IMR-90 (cell line): ENCODE data around the gene DIPK1B. TPM values are rescaled to one million over a fixed set of nuclear protein-coding genes. Genes with fewer than 3 reads are reported as not detected.

Source experiments
- ATAC-seq: fragments of 200-7000 bp; cut with Tn5 transposase; 2 replicates; pipeline ENCODE4 v1.9.1; 2020; ENCODE audit warnings: low read depth, mild to moderate bottlenecking, moderate library complexity
- BruUV-seq: library from RNA; stranded (reverse); fragments of 400-500 nt; replicated peaks from 2 replicates; lab custom pipeline; 2021; lab: Mats Ljungman, UMichigan
- CTCF ChIA-PET: fragments of 300-600 bp; formaldehyde crosslinking; extraction: SDS; loops from one replicate; lab custom pipeline; 2021; ENCODE audit warnings: antibody characterized with exemption; lab: Yijun Ruan, JAX
- POLR2A ChIA-PET: fragments of 300-600 bp; sonication (Branson Sonifier 250); formaldehyde crosslinking; loops from one replicate; lab custom pipeline; 2022; ENCODE audit warnings: antibody characterized with exemption; ENCODE audit not compliant: unreplicated experiment; lab: Charles Lee
- DNase-seq: peaks from one replicate; pipeline ENCODE4 v3.0.0; 2013
- H2AFZ ChIP-seq: replicated peaks from 2 replicates; pipeline ENCODE3; 2013; ENCODE audit warnings: low read length, mild to moderate bottlenecking; ENCODE audit not compliant: poor library complexity
- H2AK5ac ChIP-seq: 2 replicates; pipeline ENCODE4 v1.6.1; 2013; ENCODE audit warnings: low read depth, low read length, inconsistent platforms
- H2AK9ac ChIP-seq: replicated peaks from 2 replicates; pipeline ENCODE3; 2013; ENCODE audit warnings: mild to moderate bottlenecking, low read depth, low read length, moderate library complexity; ENCODE audit not compliant: poor library complexity
- H2BK120ac ChIP-seq: 2 replicates; pipeline ENCODE4 v1.6.1; 2013; ENCODE audit warnings: low read depth, low read length, inconsistent platforms
- H2BK15ac ChIP-seq: 3 replicates; pipeline ENCODE4 v1.6.1; 2013; ENCODE audit warnings: low read depth, low read length, inconsistent platforms
- H2BK20ac ChIP-seq: 2 replicates; pipeline ENCODE4 v1.6.1; 2013; ENCODE audit warnings: low read depth, mild to moderate bottlenecking, inconsistent platforms, low read length, moderate library complexity
- H2BK5ac ChIP-seq: 2 replicates; pipeline ENCODE4 v1.6.1; 2013; ENCODE audit warnings: mild to moderate bottlenecking, low read depth, low read length, inconsistent platforms; ENCODE audit not compliant: poor library complexity, severe bottlenecking
- H3K14ac ChIP-seq: replicated peaks from 2 replicates; pipeline ENCODE4 v1.6.1; 2013; ENCODE audit warnings: low read depth, low read length, inconsistent platforms
- H3K18ac ChIP-seq: 2 replicates; pipeline ENCODE4 v1.6.1; 2013; ENCODE audit warnings: low read depth, low read length, control low read depth
- H3K23ac ChIP-seq: 2 replicates; pipeline ENCODE4 v1.6.1; 2013; ENCODE audit warnings: low read depth, low read length, inconsistent platforms
- H3K27ac ChIP-seq: 2 replicates; pipeline ENCODE4 v1.5.1; 2013; ENCODE audit warnings: mild to moderate bottlenecking, control low read depth, low read length; ENCODE audit not compliant: insufficient read depth
- H3K27me3 ChIP-seq: 2 replicates; pipeline ENCODE4 v1.6.1; 2013; ENCODE audit warnings: low read length; ENCODE audit not compliant: control insufficient read depth, insufficient read depth
- H3K36me3 ChIP-seq: 2 replicates; pipeline ENCODE4 v1.6.1; 2013; ENCODE audit warnings: low read length, mixed read lengths; ENCODE audit not compliant: control insufficient read depth, insufficient read depth
- H3K4ac ChIP-seq: 2 replicates; pipeline ENCODE4 v1.6.1; 2013; ENCODE audit warnings: low read depth, low read length, inconsistent platforms
- H3K4me1 ChIP-seq: 2 replicates; pipeline ENCODE4 v1.6.1; 2013; ENCODE audit warnings: low read length, mixed read lengths; ENCODE audit not compliant: control insufficient read depth, insufficient read depth
- H3K4me2 ChIP-seq: 2 replicates; pipeline ENCODE4 v1.6.1; 2013; ENCODE audit warnings: low read depth, mild to moderate bottlenecking, control low read depth, low read length, moderate library complexity
- H3K4me3 ChIP-seq: 2 replicates; pipeline ENCODE4 v1.5.1; 2013; ENCODE audit warnings: low read depth, mild to moderate bottlenecking, control low read depth, low read length, moderate library complexity; ENCODE audit not compliant: insufficient read depth
- H3K56ac ChIP-seq: 2 replicates; pipeline ENCODE4 v1.6.1; 2013; ENCODE audit warnings: low read length, inconsistent platforms; ENCODE audit not compliant: insufficient read depth; ENCODE audit errors: extremely low read depth
- H3K79me1 ChIP-seq, 2 experiments: 2 replicates each; pipeline ENCODE4 v1.6.1; 2013; ENCODE audit warnings: low read length in 2 of 2, inconsistent platforms in 1 of 2, low read depth in 1 of 2
- H3K9ac ChIP-seq: 2 replicates; pipeline ENCODE4 v1.6.1; 2013; ENCODE audit warnings: low read depth, low read length, control low read depth
- H3K9me1 ChIP-seq: 2 replicates; pipeline ENCODE4 v1.6.1; 2013; ENCODE audit warnings: low read length, inconsistent platforms; ENCODE audit not compliant: insufficient read depth
- H3K9me3 ChIP-seq: 2 replicates; pipeline ENCODE4 v1.6.1; 2013; ENCODE audit warnings: low read length; ENCODE audit not compliant: control insufficient read depth, insufficient read depth
- H4K20me1 ChIP-seq: 2 replicates; pipeline ENCODE4 v1.6.1; 2013; ENCODE audit warnings: low read length, inconsistent platforms; ENCODE audit not compliant: insufficient read depth
- H4K5ac ChIP-seq: 2 replicates; pipeline ENCODE4 v1.6.1; 2013; ENCODE audit warnings: mild to moderate bottlenecking, low read depth, low read length, control low read depth
- H4K8ac ChIP-seq, 2 experiments: 2 replicates each; pipeline ENCODE4 v1.6.1; 2013; ENCODE audit warnings: low read depth in 2 of 2, low read length in 2 of 2, control low read depth in 1 of 2, inconsistent platforms in 1 of 2
- H4K91ac ChIP-seq: 2 replicates; pipeline ENCODE4 v1.6.1; 2013; ENCODE audit warnings: low read depth, low read length, inconsistent platforms; ENCODE audit not compliant: insufficient read depth
- BHLHE40 ChIP-seq: fragments of 150-350 bp; IDR thresholded peaks from 2 replicates; pipeline ENCODE4 v1.6.1; 2016; ENCODE audit warnings: mild to moderate bottlenecking, low read depth, low read length
- CEBPB ChIP-seq: IDR thresholded peaks from 2 replicates; pipeline ENCODE4 v1.6.1; 2012; ENCODE audit warnings: low read depth, low read length, improper control_type of control experiment
- CHD1 ChIP-seq: IDR thresholded peaks from 2 replicates; pipeline ENCODE4 v1.6.1; 2012; ENCODE audit warnings: low read depth, low read length, improper control_type of control experiment
- CTCF ChIP-seq: conservative IDR thresholded peaks from 2 replicates; pipeline ENCODE4 v1.5.1; 2012; ENCODE audit warnings: mild to moderate bottlenecking, low read depth, low read length, improper control_type of control experiment
- ELK1 ChIP-seq: fragments of 150-350 bp; IDR thresholded peaks from 2 replicates; pipeline ENCODE4 v1.6.1; 2016; ENCODE audit warnings: low read depth, mild to moderate bottlenecking, low read length, moderate library complexity, borderline replicate concordance
- FOS ChIP-seq: fragments of 150-350 bp; IDR thresholded peaks from 2 replicates; pipeline ENCODE4 v1.6.1; 2016; ENCODE audit warnings: low read depth, low read length
- MAFK ChIP-seq: IDR thresholded peaks from 2 replicates; pipeline ENCODE4 v1.6.1; 2012; ENCODE audit warnings: low read depth, low read length, improper control_type of control experiment
- MAZ ChIP-seq: IDR thresholded peaks from 2 replicates; pipeline ENCODE4 v1.6.1; 2012; ENCODE audit warnings: low read depth, mild to moderate bottlenecking, low read length, improper control_type of control experiment, moderate library complexity, borderline replicate concordance
- NFE2L2 ChIP-seq: fragments of 150-350 bp; IDR thresholded peaks from 2 replicates; pipeline ENCODE4 v1.6.1; 2016; ENCODE audit warnings: low read depth, mild to moderate bottlenecking, low read length
- POLR2A ChIP-seq: IDR thresholded peaks from 2 replicates; pipeline ENCODE4 v1.6.1; 2012; ENCODE audit warnings: mild to moderate bottlenecking, low read depth, low read length
- RAD21 ChIP-seq: IDR thresholded peaks from 2 replicates; pipeline ENCODE4 v1.6.1; 2012; ENCODE audit warnings: low read length, improper control_type of control experiment
- RCOR1 ChIP-seq: IDR thresholded peaks from 2 replicates; pipeline ENCODE4 v1.6.1; 2012; ENCODE audit warnings: mild to moderate bottlenecking, low read length, improper control_type of control experiment; ENCODE audit not compliant: insufficient replicate concordance
- RFX5 ChIP-seq: IDR thresholded peaks from 2 replicates; pipeline ENCODE4 v1.8.0; 2012; ENCODE audit warnings: low read depth, mild to moderate bottlenecking, low read length, moderate library complexity
- SMC3 ChIP-seq: fragments of 150-350 bp; IDR thresholded peaks from 2 replicates; pipeline ENCODE4 v1.6.1; 2016; ENCODE audit warnings: low read depth, mild to moderate bottlenecking, antibody characterized with exemption, low read length, moderate library complexity
- USF2 ChIP-seq: fragments of 150-350 bp; IDR thresholded peaks from 2 replicates; pipeline ENCODE4 v1.6.1; 2017; ENCODE audit warnings: mild to moderate bottlenecking, antibody characterized with exemption, low read length, low read depth
- WGBS, 2 experiments: methylation state at CpG; one replicate each; pipeline versions ENCODE4 v1.1.5 to v1.1.7; 2013; ENCODE audit warnings: missing lambda C conversion rate in 2 of 2; ENCODE audit not compliant: insufficient read length in 1 of 2; ENCODE audit errors: extremely low coverage in 2 of 2; 5-methylcytosine and 5-hydroxymethylcytosine counted together
- dilution Hi-C: fragments of 300-500 bp; cut with HindIII; formaldehyde crosslinking; loops from one replicate; pipeline ENCODE4 v1.14.3; 2018; ENCODE audit warnings: low sequenced_read_pairs; ENCODE audit not compliant: unreplicated experiment
- in situ Hi-C: fragments of 300-500 bp; cut with MboI; formaldehyde crosslinking; loops from 3 replicates; pipeline ENCODE4 v1.14.3; 2019; ENCODE audit warnings: low sequenced_read_pairs, inconsistent platforms, mixed read lengths
- intact Hi-C: fragments of 100-400 bp; cut with micrococcal nuclease; formaldehyde crosslinking; loops from 2 replicates; pipeline ENCODE4 v1.10.0; 2022
- polyA plus RNA-seq, 3 experiments: library from polyadenylated mRNA; depleted of rRNA; stranded (reverse); fragments of >200 nt; gene quantifications; 2 replicates each; pipeline ENCODE4 v1.2.3, GENCODE V29; 2012; ENCODE audit warnings: low replicate concordance in 1 of 3
- total RNA-seq: library from RNA; depleted of rRNA; stranded (reverse); fragments of >200 nt; gene quantifications from 2 replicates; pipeline ENCODE4 v1.2.3, GENCODE V29; 2012

The DIPK1B gene
- total and polyA plus RNA-seq, 2 of the 4 experiments (the other 2 are of a cell fraction), result 3.4 to 7.1 TPM

GRCh38 chr9:136728080-136728547 is 15.7 kb downstream of the DIPK1B start:
- ATAC-seq (peak; percentile 75), DNase-seq (peak; percentile 85)
- Histone ChIP-seq H2BK120ac (no peak overlapping the region), H3K9me1 (peaks cover 15% of the 10 kb centered on the region), H2BK15ac (no peak overlapping the region), H3K4ac (peak overlapping the region; percentile 84), H3K4me2 (peak overlapping the region; percentile 71), H3K56ac (0 out of 2 replicates have a peak overlapping the region, but pooled peaks have one; percentile 62), H2AFZ (peak overlapping the region; percentile 92), H2BK20ac (no peak overlapping the region), H3K23ac (peak overlapping the region; percentile 71; the same call in 1 of the 2 replicates), H3K9ac (peak overlapping the region; percentile 90), H3K9me3 (no peaks in the 10 kb centered on the region), H2BK5ac (peak overlapping the region; percentile 60), H3K4me3 (peak overlapping the region; percentile 98), H3K27me3 (no peaks in the 10 kb centered on the region), H3K27ac (peak overlapping the region; percentile 70; the same call in 1 of the 2 replicates), H4K5ac (peak overlapping the region; percentile 19), H3K4me1 (peaks cover 14% of the 10 kb centered on the region), H4K8ac (peak overlapping the region; percentile 76 to 84; a peak in 2 of 4 replicates), H4K20me1 (peaks cover 48% of the 10 kb centered on the region), H3K79me1 (peaks cover 22 to 77% of the 10 kb centered on the region in 2 experiments), H3K36me3 (peaks cover 32% of the 10 kb centered on the region), H2AK5ac (peak overlapping the region; percentile 66), H3K18ac (no peak overlapping the region), H2AK9ac (peak overlapping the region; percentile 97), H3K14ac (peak overlapping the region; percentile 95), H4K91ac (peak overlapping the region; percentile 38; the same call in 1 of the 2 replicates)
- CTCF ChIA-PET, result no interaction called here
- dilution Hi-C loops (no loop called here), in situ Hi-C loops (no loop called here), intact Hi-C loops (no loop called here)
- 0% methylated on average over 19 of the region's 66 CpGs; no CpG with 5 or more reads in 1 of the 2 experiments for WGBS, 2 experiments
- BruUV-seq, result no TSS peak
- POLR2A ChIA-PET, result interaction anchor here (0.7 kb wide), 1 partner anchor 33 kb away, joined by 3 read pairs; no protein-coding TSS in a partner anchor
- TF ChIP-seq USF2, result peak; percentile 80
- TF ChIP-seq NFE2L2, result peak; percentile 39; the same call in 1 of the 2 replicates
- no peak; the same call in 1 of the 2 replicates for TF ChIP-seq RAD21
- TF ChIP-seq FOS, result no peak
- no peak for TF ChIP-seq CEBPB
- TF ChIP-seq CTCF, result peak; percentile 99
- peak; percentile 100 for TF ChIP-seq POLR2A
- TF ChIP-seq MAFK, result no peak
- TF ChIP-seq ELK1, result no peak
- TF ChIP-seq MAZ, result peak; percentile 90
- peak; percentile 88 for TF ChIP-seq BHLHE40
- TF ChIP-seq RFX5, result no peak
- TF ChIP-seq CHD1, result no peak; the same call in 1 of the 2 replicates
- peak; percentile 16; the same call in 1 of the 2 replicates for TF ChIP-seq SMC3
- no peak for TF ChIP-seq RCOR1
